Astrocyte of the cerebellum (primary cell): ENCODE measurements around the gene GABRG3.

Source experiments
- DNase-seq: peaks from one replicate; pipeline ENCODE4 v3.0.0-alpha.2; 2011; ENCODE audit warnings: low read depth
- H3K4me3 ChIP-seq: 2 replicates; pipeline ENCODE4 v1.5.1; 2011; ENCODE audit warnings: mild to moderate bottlenecking, low read depth, low read length, moderate library complexity
- in situ Hi-C: cut with HindIII; loops from 2 replicates; pipeline ENCODE4 v1.10.0; 2017; ENCODE audit warnings: low sequenced_read_pairs
- TF ChIP-seq, protein P1 (sequence below): IDR thresholded peaks from 2 replicates; pipeline ENCODE4 v1.5.1; 2012; ENCODE audit warnings: low read length, low read depth, moderate library complexity, mild to moderate bottlenecking; ENCODE audit errors: missing control alignments

GABRG3 gene

DNA sequence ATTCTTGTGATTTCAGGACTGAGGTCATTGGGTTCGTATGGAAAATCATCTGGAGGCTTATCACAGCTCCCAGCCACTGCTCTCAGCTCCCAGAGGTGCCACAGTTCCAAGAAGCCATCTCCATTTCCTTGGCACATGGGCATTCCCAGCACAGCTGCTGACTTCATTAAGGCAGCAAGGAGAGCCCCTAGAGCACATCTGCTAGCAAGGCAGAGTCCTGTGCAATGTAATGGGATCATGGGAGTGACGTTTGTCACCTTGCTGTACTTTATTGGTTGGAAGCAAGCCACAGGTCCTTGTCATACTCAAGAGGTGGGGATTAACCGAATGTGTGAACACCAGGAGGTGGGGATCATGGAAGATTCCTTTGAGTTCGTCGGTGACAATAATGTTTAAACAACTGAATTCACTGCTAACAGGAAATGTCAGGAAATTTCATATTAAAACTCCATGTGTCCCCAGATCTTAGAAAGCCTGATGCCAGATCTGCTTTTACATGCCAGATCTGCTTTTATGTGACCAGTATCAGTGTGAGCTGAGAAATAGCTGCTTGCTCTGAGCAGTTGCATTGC is 148.8 kb downstream of the GABRG3 start:
- no peak overlapping the region for H3K4me3 ChIP-seq
- TF ChIP-seq, protein P1, sequence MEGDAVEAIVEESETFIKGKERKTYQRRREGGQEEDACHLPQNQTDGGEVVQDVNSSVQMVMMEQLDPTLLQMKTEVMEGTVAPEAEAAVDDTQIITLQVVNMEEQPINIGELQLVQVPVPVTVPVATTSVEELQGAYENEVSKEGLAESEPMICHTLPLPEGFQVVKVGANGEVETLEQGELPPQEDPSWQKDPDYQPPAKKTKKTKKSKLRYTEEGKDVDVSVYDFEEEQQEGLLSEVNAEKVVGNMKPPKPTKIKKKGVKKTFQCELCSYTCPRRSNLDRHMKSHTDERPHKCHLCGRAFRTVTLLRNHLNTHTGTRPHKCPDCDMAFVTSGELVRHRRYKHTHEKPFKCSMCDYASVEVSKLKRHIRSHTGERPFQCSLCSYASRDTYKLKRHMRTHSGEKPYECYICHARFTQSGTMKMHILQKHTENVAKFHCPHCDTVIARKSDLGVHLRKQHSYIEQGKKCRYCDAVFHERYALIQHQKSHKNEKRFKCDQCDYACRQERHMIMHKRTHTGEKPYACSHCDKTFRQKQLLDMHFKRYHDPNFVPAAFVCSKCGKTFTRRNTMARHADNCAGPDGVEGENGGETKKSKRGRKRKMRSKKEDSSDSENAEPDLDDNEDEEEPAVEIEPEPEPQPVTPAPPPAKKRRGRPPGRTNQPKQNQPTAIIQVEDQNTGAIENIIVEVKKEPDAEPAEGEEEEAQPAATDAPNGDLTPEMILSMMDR: no peak
- in situ Hi-C loops: no loop called here
- DNase-seq: no peak

GRCh38 chr15:27121672-27122071 is 150.7 kb downstream of the GABRG3 start:
- TF ChIP-seq, protein P1: no peak
- in situ Hi-C loops: no loop called here
- no peak overlapping the region for H3K4me3 ChIP-seq
- no peak for DNase-seq

DNA sequence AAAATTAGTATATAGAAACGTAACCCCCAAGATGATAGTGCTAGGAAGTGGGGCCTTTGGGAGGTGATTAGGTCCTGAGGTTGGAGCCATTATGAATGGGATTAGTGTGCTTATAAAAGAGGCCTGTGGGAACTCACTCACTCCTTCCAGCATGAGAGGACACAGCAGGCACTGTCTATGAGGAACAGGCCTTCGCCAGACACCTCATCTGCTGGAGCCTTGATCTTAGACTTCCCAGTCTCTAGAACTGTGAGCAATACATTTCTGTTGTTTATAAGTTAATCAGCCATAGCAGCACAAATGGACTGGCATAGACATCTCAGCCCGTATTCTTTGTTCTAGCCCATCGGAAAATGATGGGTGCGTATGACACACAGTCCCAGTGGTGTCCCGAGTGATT is 152.3 kb downstream of the GABRG3 start:
- in situ Hi-C loops: no loop called here

GRCh38 chr15:27123808-27124207 is 152.8 kb downstream of the GABRG3 start:
- H3K4me3 ChIP-seq: no peak overlapping the region
- no peak for DNase-seq
- in situ Hi-C loops: no loop called here
- TF ChIP-seq, protein P1: no peak

More for the DNA sequence above, 152.3 kb downstream of the GABRG3 start:
- DNase-seq: no peak
- TF ChIP-seq, protein P1: no peak
- H3K4me3 ChIP-seq: no peak overlapping the region

DNA sequence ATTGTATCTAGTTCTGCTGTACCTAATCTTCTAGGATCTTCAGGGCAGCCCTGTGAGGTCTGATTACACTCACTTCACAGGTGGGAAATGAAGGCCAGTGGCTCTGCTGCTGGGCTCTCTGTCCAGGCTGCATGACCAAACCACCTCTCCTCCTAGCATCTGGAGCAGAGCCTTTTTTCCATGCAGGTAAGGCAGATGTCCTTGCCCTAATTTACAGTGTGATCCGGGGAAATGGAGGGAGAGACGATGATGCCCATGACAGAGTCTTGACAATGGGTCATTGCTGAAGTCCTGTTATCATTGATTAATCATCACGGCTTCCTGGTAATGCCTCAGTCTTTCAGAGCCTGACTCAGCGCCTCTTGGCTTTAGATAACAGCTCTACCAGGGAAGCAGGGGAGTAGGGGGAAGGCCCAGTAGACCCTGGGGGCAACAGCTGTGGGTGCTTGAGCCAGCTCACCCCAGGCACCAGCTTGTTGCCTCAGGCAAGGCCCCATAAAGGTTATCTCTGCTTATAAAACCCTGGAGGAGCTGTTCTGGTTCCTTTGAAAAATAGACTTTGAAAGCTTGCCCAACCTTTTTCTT is 153.4 kb downstream of the GABRG3 start:
- TF ChIP-seq, protein P1: no peak
- H3K4me3 ChIP-seq: no peak overlapping the region
- in situ Hi-C loops: no loop called here
- no peak for DNase-seq

DNA sequence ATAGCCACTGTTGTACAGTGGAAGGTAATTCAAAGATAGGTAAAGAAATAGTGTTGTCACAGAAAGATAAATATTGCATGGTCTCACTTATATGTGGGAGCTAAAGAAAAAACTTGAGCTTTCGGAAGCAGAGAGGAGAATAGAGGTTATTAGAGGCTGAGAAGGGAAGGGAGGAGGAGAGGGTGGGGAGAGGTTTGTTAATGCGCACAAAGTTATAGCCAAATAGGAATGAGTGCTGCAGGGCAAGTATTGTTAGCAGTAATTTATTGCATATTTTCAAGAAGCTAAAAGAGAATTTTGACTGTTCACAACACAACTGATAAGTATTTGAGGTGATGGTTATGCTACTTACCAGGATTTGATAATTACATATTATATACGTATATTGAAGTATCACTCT is 154.2 kb downstream of the GABRG3 start:
- in situ Hi-C loops: no loop called here
- no peak for DNase-seq
- TF ChIP-seq, protein P1: no peak
- H3K4me3 ChIP-seq: no peak overlapping the region
